Loucy (cell line): ENCODE measurements around the gene METTL15.

Source experiments
- EZH2phosphoT487 ChIP-seq: fragments of 200-600 bp; IDR thresholded peaks from 2 replicates; pipeline ENCODE4 v1.6.1; 2018; ENCODE audit warnings: antibody characterized with exemption, mild to moderate bottlenecking, moderate library complexity, borderline replicate concordance
- TF ChIP-seq, protein P1 (sequence below): fragments of 200-600 bp; sonication (generic); conservative IDR thresholded peaks from 2 replicates; pipeline ENCODE4 v1.5.1; 2014; ENCODE audit warnings: mild to moderate bottlenecking, antibody characterized with exemption, low read length

DNA sequence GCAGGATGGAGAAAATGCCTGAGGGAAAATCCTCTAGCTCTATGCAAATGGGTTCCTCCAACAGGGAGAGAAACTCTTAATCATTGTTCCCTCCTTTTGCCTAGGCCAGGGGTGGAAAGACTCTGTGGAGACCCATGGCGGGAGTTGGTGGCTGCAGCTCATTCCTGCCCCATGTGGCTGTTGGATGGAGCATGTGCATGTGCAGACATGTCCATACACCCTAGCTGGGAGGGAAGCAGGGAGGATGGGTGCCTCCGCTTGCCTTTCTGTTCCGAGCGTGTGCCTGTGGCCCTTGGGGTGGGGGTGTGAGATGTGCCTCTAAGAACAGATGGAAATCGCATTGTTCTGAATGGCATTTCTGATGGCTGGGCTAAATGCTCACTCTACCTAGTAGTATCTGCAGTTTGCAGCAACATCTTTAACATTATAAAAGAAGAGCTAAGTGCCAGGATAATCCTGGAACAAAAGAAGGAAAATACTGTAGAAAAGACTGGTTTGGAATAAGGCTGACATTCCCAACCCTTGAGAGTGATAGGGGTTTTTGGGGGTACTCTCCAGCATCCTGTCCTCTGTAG is 31.7 kb downstream of the METTL15 start:
- TF ChIP-seq, protein P1, sequence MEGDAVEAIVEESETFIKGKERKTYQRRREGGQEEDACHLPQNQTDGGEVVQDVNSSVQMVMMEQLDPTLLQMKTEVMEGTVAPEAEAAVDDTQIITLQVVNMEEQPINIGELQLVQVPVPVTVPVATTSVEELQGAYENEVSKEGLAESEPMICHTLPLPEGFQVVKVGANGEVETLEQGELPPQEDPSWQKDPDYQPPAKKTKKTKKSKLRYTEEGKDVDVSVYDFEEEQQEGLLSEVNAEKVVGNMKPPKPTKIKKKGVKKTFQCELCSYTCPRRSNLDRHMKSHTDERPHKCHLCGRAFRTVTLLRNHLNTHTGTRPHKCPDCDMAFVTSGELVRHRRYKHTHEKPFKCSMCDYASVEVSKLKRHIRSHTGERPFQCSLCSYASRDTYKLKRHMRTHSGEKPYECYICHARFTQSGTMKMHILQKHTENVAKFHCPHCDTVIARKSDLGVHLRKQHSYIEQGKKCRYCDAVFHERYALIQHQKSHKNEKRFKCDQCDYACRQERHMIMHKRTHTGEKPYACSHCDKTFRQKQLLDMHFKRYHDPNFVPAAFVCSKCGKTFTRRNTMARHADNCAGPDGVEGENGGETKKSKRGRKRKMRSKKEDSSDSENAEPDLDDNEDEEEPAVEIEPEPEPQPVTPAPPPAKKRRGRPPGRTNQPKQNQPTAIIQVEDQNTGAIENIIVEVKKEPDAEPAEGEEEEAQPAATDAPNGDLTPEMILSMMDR, result no peak
- no peak for TF ChIP-seq EZH2phosphoT487
